A673 (cell line): ENCODE data around the gene BSCL2. TPM values are rescaled to one million over a fixed set of nuclear protein-coding genes. Genes with fewer than 3 reads are reported as not detected.

ENCODE experiments used
- BruUV-seq: library from RNA; stranded (reverse); fragments of 400-500 nt; replicated peaks from 2 replicates; lab custom pipeline; 2021; lab: Mats Ljungman, UMichigan
- CTCF ChIA-PET: fragments of 300-600 bp; sonication (Branson Sonifier 250); formaldehyde crosslinking; loops from one replicate; lab custom pipeline; 2022; ENCODE audit warnings: antibody characterized with exemption; lab: Charles Lee
- POLR2A ChIA-PET: fragments of 300-600 bp; sonication (Branson Sonifier 250); formaldehyde crosslinking; loops from one replicate; lab custom pipeline; 2022; ENCODE audit warnings: antibody characterized with exemption; ENCODE audit not compliant: low non-redundant PET; lab: Charles Lee
- DNase-seq: peaks from one replicate; pipeline ENCODE4 v3.0.0-alpha.2; 2015; ENCODE audit warnings: low spot score
- H3K27ac ChIP-seq: fragments of 200-600 bp; sonication (generic); 2 replicates; pipeline ENCODE4 v1.5.1; 2016; ENCODE audit warnings: mixed run types, low read depth, mild to moderate bottlenecking, mixed read lengths, antibody characterized with exemption, low read length; ENCODE audit not compliant: poor library complexity, severe bottlenecking
- H3K27me3 ChIP-seq: fragments of 200-600 bp; sonication (generic); replicated peaks from 2 replicates; pipeline ENCODE4 v1.6.1; 2017; ENCODE audit warnings: mixed run types, low read depth, mild to moderate bottlenecking, mixed read lengths, antibody characterized with exemption, low read length; ENCODE audit not compliant: insufficient read depth, poor library complexity
- H3K36me3 ChIP-seq: fragments of 200-600 bp; sonication (generic); 2 replicates; pipeline ENCODE4 v1.6.1; 2016; ENCODE audit warnings: mixed run types, mild to moderate bottlenecking, mixed read lengths, antibody characterized with exemption, low read length; ENCODE audit not compliant: insufficient read depth, poor library complexity, severe bottlenecking
- H3K4me1 ChIP-seq: fragments of 200-600 bp; sonication (generic); 2 replicates; pipeline ENCODE4 v1.6.1; 2017; ENCODE audit warnings: mixed run types, mild to moderate bottlenecking, mixed read lengths, antibody characterized with exemption, low read length; ENCODE audit not compliant: insufficient read depth, poor library complexity, severe bottlenecking
- H3K4me3 ChIP-seq: fragments of 200-600 bp; sonication (generic); 2 replicates; pipeline ENCODE4 v1.5.1; 2016; ENCODE audit warnings: low read depth, mixed run types, mild to moderate bottlenecking, mixed read lengths, low read length; ENCODE audit not compliant: poor library complexity, severe bottlenecking
- H3K9me3 ChIP-seq: fragments of 200-600 bp; sonication (generic); 2 replicates; pipeline ENCODE4 v1.6.1; 2016; ENCODE audit warnings: mixed run types, low read depth, mild to moderate bottlenecking, mixed read lengths, antibody characterized with exemption, low read length; ENCODE audit not compliant: poor library complexity, severe bottlenecking
- CTCF ChIP-seq: fragments of 300-800, 200-600 bp; sonication (generic); conservative IDR thresholded peaks from 2 replicates; pipeline ENCODE4 v1.5.1; 2017; ENCODE audit warnings: low read depth, mild to moderate bottlenecking, antibody characterized with exemption, low read length, moderate library complexity, mixed read lengths
- EZH2 ChIP-seq: fragments of 200-600 bp; sonication (generic); IDR thresholded peaks from 2 replicates; pipeline ENCODE4 v1.6.1; 2017; ENCODE audit warnings: borderline replicate concordance, low read depth, mild to moderate bottlenecking, mixed read lengths, antibody characterized with exemption, low read length; ENCODE audit not compliant: poor library complexity, severe bottlenecking
- intact Hi-C: fragments of 100-400 bp; cut with micrococcal nuclease; formaldehyde crosslinking; loops from one replicate; pipeline ENCODE4 v1.10.0; 2022; ENCODE audit not compliant: unreplicated experiment
- total RNA-seq: library from RNA; stranded (reverse); gene quantifications from 2 replicates; pipeline ENCODE4 v1.2.3, GENCODE V29; 2021

Gene BSCL2
- total RNA-seq, 1 experiment from 2014 or later, result 123 TPM

GRCh38 chr11:62671608-62672389, 35.4 kb downstream of the BSCL2 start, which contains the start of the genes LBHD1 and UQCC3:
TSS of gene LBHD1 (minus strand) at chr11:62672267. CDS start at chr11:62670031, 2,236 bp downstream.
TSS of gene UQCC3 (plus strand) at chr11:62671673. CDS start at chr11:62671746, 73 bp downstream.
- POLR2A ChIA-PET, result interaction anchor here (0.6 to 1.0 kb wide), 5 partner anchors 9 to 202 kb away, joined by 3 to 8 read pairs (median 5); no protein-coding TSS in a partner anchor
- TSS peak; percentile 15 for BruUV-seq

DNA sequence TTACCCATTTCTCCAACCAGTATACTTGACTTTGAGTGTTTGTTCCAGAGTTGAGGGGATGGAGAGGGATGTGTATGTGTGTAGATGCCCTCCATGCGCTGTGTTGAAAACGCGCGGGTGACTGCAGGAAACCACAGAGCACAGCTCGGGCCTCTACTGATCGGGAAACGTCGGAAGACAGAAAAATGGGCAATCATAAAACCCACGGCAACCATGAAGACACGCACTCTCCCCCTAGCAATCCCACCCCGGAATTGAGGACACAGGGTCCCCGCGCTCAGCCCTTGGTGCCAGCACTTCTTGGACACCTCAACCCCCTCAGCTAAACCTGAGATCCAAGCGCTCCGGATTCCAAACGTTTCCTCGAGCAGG, 36.0 kb downstream of the BSCL2 start:
- H3K36me3 ChIP-seq, result peaks cover 43% of the 10 kb centered on the region
- no peak for DNase-seq
- TF ChIP-seq EZH2, result no peak
- TF ChIP-seq CTCF, result no peak
- peak overlapping the region; percentile 85 for H3K4me3 ChIP-seq
- intact Hi-C loops, result no loop called here
- no peaks in the 10 kb centered on the region for H3K9me3 ChIP-seq
- ChIA-PET POLR2A (interaction anchor here (0.6 to 0.7 kb wide), 2 partner anchors 10 to 203 kb away, joined by 3 to 4 read pairs; no protein-coding TSS in a partner anchor), CTCF (no interaction called here)
- H3K27me3 ChIP-seq, result no peaks in the 10 kb centered on the region
- no TSS peak for BruUV-seq
- H3K4me1 ChIP-seq, result peaks cover 30% of the 10 kb centered on the region
- peak overlapping the region; percentile 90 for H3K27ac ChIP-seq

More at GRCh38 chr11:62671608-62672389, 35.4 kb downstream of the BSCL2 start, which contains the start of the genes LBHD1 and UQCC3:
- TF ChIP-seq CTCF, result no peak
- no peak for TF ChIP-seq EZH2
- Histone ChIP-seq H3K4me3 (peak within 1 kb of the TSS; percentile 85), H3K4me1 (peaks cover 25% of the 10 kb centered on the region), H3K27ac (peak within 1 kb of the TSS; percentile 90), H3K9me3 (no peaks in the 10 kb centered on the region), H3K36me3 (peaks cover 43% of the 10 kb centered on the region), H3K27me3 (no peaks in the 10 kb centered on the region)
- CTCF ChIA-PET, result interaction anchor here (0.6 kb wide), 1 partner anchor 115 kb away, joined by 3 read pairs; no protein-coding TSS in a partner anchor
- peak; percentile 96 for DNase-seq
- intact Hi-C loops, result no loop called here

- intact Hi-C loops, result no loop called here
- Histone ChIP-seq H3K36me3 (peaks cover 41% of the 10 kb centered on the region), H3K4me1 (peaks cover 30% of the 10 kb centered on the region), H3K27ac (peak overlapping the region; percentile 33), H3K4me3 (no peak overlapping the region), H3K9me3 (no peaks in the 10 kb centered on the region), H3K27me3 (no peaks in the 10 kb centered on the region)
- CTCF ChIA-PET, result no interaction called here
- TF ChIP-seq EZH2 (no peak), CTCF (no peak)
- POLR2A ChIA-PET, result interaction anchor here (0.6 to 0.7 kb wide), 2 partner anchors 50 to 67 kb away, joined by 3 read pairs; no protein-coding TSS in a partner anchor
- BruUV-seq, result no TSS peak
- DNase-seq, result no peak
Measured at GRCh38 chr11:62669420-62670161, 37.6 kb downstream of the BSCL2 start.
